AG09309 (cell line): ENCODE results near the gene CPLX1.

Experiments
- DNase-seq: peaks from one replicate; pipeline ENCODE4 v3.0.0-alpha.2; 2010; ENCODE audit warnings: low read depth
- H3K4me3 ChIP-seq: 2 replicates; pipeline ENCODE4 v1.5.1; 2011; ENCODE audit warnings: mild to moderate bottlenecking, low read depth, low read length, moderate library complexity; ENCODE audit not compliant: control insufficient read depth
- CTCF ChIP-seq: IDR thresholded peaks from 2 replicates; pipeline ENCODE4 v1.5.1; 2011; ENCODE audit warnings: mild to moderate bottlenecking, low read depth, low read length, inconsistent platforms; ENCODE audit not compliant: insufficient read depth, control insufficient read depth; ENCODE audit errors: missing control alignments

The CPLX1 gene

DNA sequence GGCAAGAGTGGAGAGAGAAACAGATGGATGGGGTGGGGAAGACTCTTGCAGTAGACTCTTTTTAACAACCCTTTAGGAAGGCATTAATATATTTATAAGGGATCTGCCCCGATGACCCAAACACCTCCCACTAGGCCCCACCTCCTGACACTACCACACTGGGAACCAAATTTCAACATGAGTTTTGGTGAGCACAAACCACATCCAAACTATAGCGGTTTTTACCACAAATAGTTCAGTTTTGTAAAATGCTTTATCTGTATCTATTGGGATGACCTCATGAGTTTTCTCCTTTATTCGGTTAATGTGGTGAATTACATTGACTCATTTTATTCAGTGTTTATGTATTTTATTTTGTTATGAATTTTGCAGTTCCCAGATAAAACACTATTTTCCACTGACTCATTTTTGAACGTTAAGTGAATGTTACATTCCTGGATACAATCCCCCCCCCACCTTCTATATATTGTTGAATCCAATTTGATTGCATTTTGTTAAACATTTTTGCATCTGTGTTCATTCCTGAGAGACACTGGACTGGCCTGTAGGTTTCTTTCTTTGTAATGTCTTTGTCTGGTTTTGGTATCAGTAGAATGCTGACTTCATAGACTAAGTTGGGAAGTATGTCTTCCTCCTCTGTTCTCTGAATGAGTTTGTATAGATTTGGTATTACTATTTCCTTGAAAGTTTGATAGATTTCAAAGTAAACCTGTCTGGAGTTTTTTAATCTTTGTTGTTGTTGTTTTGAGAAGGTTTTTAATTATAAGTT, 13.9 kb upstream of the CPLX1 start:
- TF ChIP-seq CTCF, result no peak
- no peak overlapping the region for H3K4me3 ChIP-seq
- no peak for DNase-seq

- TF ChIP-seq CTCF, result no peak
- no peak for DNase-seq
- no peak overlapping the region for H3K4me3 ChIP-seq
Observed at GRCh38 chr4:837772-838171, 11.8 kb upstream of the CPLX1 start.

- DNase-seq, result no peak
- TF ChIP-seq CTCF, result no peak
- H3K4me3 ChIP-seq, result no peak overlapping the region
Observed at GRCh38 chr4:836750-837301, 10.9 kb upstream of the CPLX1 start.

DNA sequence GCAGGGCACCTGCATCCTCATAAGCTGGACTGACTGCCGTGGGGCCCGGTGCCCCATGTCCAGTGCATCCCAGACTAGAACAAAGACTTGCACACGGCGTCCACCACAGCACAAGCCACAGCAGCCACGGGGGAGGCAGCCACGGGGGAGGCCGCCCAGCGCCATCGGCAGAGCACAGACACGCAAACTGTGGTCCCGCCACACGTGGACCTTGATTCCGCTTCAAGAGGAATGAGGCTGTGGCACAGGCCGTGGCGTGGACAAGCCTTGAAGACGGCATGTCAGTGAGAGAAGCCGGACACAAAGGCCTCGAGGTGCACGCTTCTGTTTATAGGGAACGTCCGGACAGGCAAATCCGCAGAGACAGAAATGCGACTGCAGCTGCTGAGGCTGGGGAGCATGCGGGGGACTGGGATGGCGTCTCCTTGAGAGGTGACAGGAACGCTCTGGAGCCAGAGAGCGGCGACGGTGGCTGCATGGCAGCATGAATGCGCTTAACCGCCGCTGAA, 10.1 kb upstream of the CPLX1 start:
- H3K4me3 ChIP-seq, result no peak overlapping the region
- DNase-seq, result no peak
- no peak for TF ChIP-seq CTCF

- DNase-seq, result no peak
- TF ChIP-seq CTCF, result no peak
- no peak overlapping the region for H3K4me3 ChIP-seq
Observed at GRCh38 chr4:835148-836002, 9.4 kb upstream of the CPLX1 start.

- no peak for DNase-seq
- H3K4me3 ChIP-seq, result no peak overlapping the region
- no peak for TF ChIP-seq CTCF
Observed at GRCh38 chr4:834368-835147, 8.6 kb upstream of the CPLX1 start.
